Right cardiac atrium (tissue), 5 donors: Measurements from ENCODE around the gene TRIM40. TPM values are rescaled to one million over a fixed set of nuclear protein-coding genes. Genes with fewer than 3 reads are reported as not detected.

ENCODE experiments used
- ATAC-seq, 2 donors: fragments of 200-7000 bp; cut with Tn5 transposase; one replicate each; pipeline versions ENCODE4 v1.8.0 to v1.9.1; 2020; ENCODE audit warnings: moderate library complexity in 2 of 2, mild to moderate bottlenecking in 1 of 2
- DNase-seq, 3 donors: peaks; one replicate each; pipeline ENCODE4 v3.0.0-alpha.2; 2020
- H3K27ac ChIP-seq: one replicate; pipeline ENCODE4 v1.5.1; 2013; ENCODE audit warnings: mild to moderate bottlenecking, low read length, control low read depth, moderate library complexity
- H3K27me3 ChIP-seq: one replicate; pipeline ENCODE4 v1.6.1; 2013; ENCODE audit not compliant: control insufficient read depth, insufficient read depth
- H3K4me1 ChIP-seq: one replicate; pipeline ENCODE4 v1.6.1; 2013; ENCODE audit warnings: low read length; ENCODE audit not compliant: control insufficient read depth, insufficient read depth
- H3K4me3 ChIP-seq: one replicate; pipeline ENCODE4 v1.5.1; 2013; ENCODE audit warnings: low read length, control low read depth
- H3K9me3 ChIP-seq: one replicate; pipeline ENCODE4 v1.6.1; 2013; ENCODE audit warnings: low read length; ENCODE audit not compliant: control insufficient read depth
- WGBS: extraction: QIAGEN DNeasy Blood & Tissue Kit; methylation state at CpG from one replicate; pipeline ENCODE4 v1.1.7; 2013; 5-methylcytosine and 5-hydroxymethylcytosine counted together
- intact Hi-C, 4 donors: fragments of 100-400 bp; cut with DNase I; formaldehyde crosslinking; loops; one replicate each; pipeline versions ENCODE4 v1.11.0 to v1.14.0; 2022 to 2023
- long read RNA-seq, 4 donors: library from polyadenylated mRNA; unstranded; transcript quantifications; one replicate each; pipeline ENCODE4 v2.0.0, GENCODE V29; 2020 to 2021
- polyA plus RNA-seq: library from polyadenylated mRNA; stranded (reverse); fragments of 200-250 nt; gene quantifications from one replicate; pipeline ENCODE4 v1.2.3, GENCODE V29; 2013
- total RNA-seq, 4 donors: library from RNA; stranded (reverse); fragmentation: NEBNext Ultra II Directional; extraction: Animal tissue kit (Norgen Biotek cat#: 25700); gene quantifications; one replicate each; pipeline ENCODE4 v1.2.1, GENCODE V29; 2021
- donor health status: healthy with polysubstance abuse.
- donor health status: DM: no; HTN: yes; CAD: no.
- donor health status: DM: no; HTN: no; CAD: no.
- donor health status: DM: no; HTN: yes; CAD: no; lungs with severe emphysema.
- donor health status: DM: yes; HTN: yes; CAD: no.

Gene TRIM40, protein sequence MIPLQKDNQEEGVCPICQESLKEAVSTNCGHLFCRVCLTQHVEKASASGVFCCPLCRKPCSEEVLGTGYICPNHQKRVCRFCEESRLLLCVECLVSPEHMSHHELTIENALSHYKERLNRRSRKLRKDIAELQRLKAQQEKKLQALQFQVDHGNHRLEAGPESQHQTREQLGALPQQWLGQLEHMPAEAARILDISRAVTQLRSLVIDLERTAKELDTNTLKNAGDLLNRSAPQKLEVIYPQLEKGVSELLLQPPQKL
- total RNA-seq (not detected), polyA plus RNA-seq (not detected)
- long read RNA-seq, donor 1, result 0 reads
- long read RNA-seq, donor 2, result 0 reads
- long read RNA-seq, donor 3, result 0 reads
- long read RNA-seq, donor 4, result 0 reads

DNA sequence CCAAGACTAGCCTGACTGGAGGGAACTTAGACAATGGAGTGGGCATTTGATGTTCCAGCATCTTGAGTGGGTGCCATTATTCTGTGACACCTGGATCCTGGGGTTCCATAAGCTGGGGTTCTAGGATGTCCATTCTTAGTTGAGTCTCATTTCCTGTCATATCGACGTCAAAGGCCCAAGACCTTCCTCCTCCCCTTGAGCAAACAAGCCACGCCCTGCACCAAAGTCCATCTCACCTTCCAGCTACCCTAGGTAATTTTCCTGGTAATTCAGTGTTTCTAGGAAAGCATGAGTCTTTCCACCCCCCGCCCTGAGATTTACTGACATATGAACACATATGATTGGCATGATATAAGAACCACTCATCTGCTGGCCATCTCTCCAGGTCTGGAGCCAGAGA, at the start of gene TRIM40:
Gene TRIM40 (plus strand): TSS at position 384 of the 400 bp plus-strand sequence. CDS start 897 bp downstream, outside the sequence.
- H3K27me3 ChIP-seq, result no peaks in the 10 kb centered on the region
- no peaks in the 10 kb centered on the region for H3K4me1 ChIP-seq
- no peak within 1 kb of the TSS for H3K27ac ChIP-seq
- intact Hi-C loops, result no loop called here
- no peak within 1 kb of the TSS for H3K4me3 ChIP-seq
- no peak for ATAC-seq
- H3K9me3 ChIP-seq, result no peaks in the 10 kb centered on the region
- WGBS, result 50% methylated on average over 4 of the region's 4 CpGs
- DNase-seq, result no peak

DNA sequence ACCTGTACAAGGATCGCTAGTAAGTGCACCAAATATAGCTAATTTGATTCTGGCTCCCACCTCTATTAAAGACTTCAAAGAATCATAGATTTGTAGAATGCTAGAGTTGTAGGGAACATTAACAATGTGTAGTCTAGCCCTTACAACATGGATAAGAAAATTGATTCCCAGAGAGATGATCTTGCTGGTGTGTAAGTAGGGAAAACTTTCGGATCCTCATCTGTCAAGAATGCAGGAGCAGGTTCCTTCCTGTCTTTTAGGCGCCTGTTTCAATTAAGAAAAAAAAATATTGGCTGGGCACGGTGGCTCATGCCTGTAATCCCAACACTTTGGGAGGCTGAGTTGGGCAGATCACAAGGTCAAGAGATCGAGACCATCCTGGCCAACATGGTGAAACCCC, 48.1 kb upstream of the TRIM40 start:
- Histone ChIP-seq H3K4me3 (no peak overlapping the region), H3K4me1 (no peaks in the 10 kb centered on the region), H3K27me3 (no peaks in the 10 kb centered on the region), H3K9me3 (no peaks in the 10 kb centered on the region), H3K27ac (no peak overlapping the region)
- intact Hi-C loops, result no loop called here
- DNase-seq, result no peak
- no peak for ATAC-seq
- 72% methylated on average over 5 of the region's 5 CpGs for WGBS

DNA sequence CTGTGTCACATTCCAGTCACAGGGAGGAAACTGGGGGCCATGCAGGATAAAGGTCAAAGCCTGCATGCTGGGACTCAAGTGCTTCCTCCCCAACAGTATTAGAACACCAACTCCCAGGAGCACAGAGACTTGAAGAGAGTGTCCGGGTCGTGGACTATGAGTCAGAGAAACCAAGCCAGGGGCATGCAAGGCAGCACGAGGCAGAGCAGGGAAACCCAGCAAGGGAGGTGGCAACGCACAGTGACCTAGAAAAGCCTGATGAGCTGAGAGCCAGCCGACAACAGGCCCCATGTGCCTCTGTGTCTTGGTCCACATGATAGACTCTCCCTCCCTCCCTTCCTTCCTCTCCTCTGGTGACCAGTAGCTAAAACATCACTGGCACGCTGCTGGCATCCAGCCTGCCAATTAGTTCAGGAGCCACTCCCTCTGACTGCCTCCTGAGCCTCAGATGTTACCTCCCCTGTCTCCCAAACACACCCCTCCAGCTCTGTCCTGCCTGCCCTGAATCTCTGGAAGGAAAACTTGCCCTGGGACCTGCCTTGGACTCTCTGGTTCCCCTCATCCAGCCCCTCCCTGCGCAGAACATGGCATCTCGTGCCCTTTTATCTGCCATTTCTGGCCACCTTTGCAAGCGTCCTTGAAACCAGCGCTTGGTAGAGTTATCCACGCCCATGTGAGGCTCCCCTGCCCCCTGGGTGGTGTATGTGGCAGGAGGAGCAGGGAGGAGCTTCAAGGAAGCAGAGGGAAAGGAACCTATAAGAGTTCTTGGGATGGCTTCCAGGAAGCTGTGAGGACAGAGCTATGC, 44.2 kb upstream of the TRIM40 start:
- H3K27ac ChIP-seq, result no peak overlapping the region
- 43% methylated on average over 11 of the region's 11 CpGs for WGBS
- intact Hi-C loops, result no loop called here
- no peaks in the 10 kb centered on the region for H3K9me3 ChIP-seq
- no peak overlapping the region for H3K4me3 ChIP-seq
- no peaks in the 10 kb centered on the region for H3K4me1 ChIP-seq
- ATAC-seq, result peak; percentile 48 to 59
- peak in 1 of 3 donors; percentile 51 for DNase-seq
- H3K27me3 ChIP-seq, result no peaks in the 10 kb centered on the region

DNA sequence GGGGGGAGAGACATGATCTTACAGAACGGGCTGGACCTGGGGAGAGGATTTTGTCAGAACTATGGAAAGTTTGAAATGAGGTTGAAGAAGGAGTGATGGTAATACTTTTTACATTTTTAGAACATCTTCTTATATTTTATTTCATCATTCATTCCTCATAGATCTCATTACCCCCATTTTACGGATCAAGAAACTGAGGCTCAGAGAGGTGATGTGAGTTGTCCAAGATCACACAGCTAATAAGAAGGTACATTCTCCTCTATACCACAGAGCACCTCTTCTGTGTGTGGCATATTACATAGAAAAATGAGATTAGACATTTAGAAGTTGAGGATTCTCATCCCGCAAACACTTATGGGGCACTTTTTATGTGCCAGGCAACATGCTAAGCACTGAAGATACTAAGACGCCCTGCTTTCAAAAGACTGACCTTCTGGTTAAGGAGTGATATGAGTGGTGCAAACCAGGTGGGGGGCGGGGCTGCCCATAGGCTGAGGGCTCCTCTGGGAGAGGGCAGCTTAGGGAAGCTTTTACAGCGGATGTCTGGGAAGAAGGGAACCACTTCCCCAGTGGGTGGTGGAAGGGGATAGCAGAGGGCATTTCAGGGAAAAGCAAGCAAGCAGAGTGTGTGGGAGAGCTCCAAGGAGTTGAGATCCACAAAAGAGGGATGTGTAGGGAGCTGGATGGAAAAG, 42.9 kb upstream of the TRIM40 start:
- Histone ChIP-seq H3K27me3 (no peaks in the 10 kb centered on the region), H3K27ac (no peak overlapping the region), H3K4me3 (no peak overlapping the region), H3K9me3 (no peaks in the 10 kb centered on the region), H3K4me1 (no peaks in the 10 kb centered on the region)
- ATAC-seq, result no peak
- DNase-seq, result no peak
- intact Hi-C loops, result no loop called here
- WGBS, result 69% methylated on average over 6 of the region's 6 CpGs

DNA sequence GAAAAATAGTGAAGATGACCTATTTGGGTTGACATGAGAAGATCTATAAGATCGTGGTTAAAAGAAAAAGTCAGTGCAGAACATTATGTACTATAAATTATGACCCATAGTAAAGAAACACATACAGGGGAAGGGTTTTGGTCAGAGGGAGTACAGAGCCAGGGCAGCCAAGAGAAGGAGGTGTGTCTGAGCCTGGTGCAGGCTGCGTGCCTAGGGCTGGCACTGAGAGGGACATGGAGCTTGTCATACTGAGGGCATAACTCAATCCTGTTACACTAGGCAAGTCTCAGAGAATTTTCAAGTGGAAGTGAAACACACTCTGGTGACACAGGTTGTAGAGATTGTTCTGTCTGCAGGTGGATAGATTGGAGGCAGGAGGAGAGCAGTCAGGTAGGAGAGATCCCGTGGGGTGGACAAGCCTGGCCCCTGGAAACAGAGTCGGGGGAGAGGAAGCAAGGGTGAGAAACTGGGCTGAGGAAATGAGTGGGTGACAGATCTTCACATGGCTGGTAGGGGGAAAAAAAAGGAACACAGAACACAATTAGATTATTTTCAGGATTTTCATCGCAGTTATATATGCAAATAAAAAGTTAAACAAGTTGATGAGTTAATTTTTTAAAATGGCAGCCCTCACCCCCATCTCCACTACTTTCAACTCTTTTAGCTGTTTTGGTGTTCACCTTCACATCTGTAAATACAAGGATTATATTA, 41.8 kb upstream of the TRIM40 start:
- no peaks in the 10 kb centered on the region for H3K9me3 ChIP-seq
- H3K27me3 ChIP-seq, result no peaks in the 10 kb centered on the region
- H3K4me3 ChIP-seq, result no peak overlapping the region
- DNase-seq (no peak), ATAC-seq (no peak)
- no peaks in the 10 kb centered on the region for H3K4me1 ChIP-seq
- H3K27ac ChIP-seq, result no peak overlapping the region
- WGBS, result 74% methylated on average over 5 of the region's 5 CpGs
- intact Hi-C loops, result no loop called here

DNA sequence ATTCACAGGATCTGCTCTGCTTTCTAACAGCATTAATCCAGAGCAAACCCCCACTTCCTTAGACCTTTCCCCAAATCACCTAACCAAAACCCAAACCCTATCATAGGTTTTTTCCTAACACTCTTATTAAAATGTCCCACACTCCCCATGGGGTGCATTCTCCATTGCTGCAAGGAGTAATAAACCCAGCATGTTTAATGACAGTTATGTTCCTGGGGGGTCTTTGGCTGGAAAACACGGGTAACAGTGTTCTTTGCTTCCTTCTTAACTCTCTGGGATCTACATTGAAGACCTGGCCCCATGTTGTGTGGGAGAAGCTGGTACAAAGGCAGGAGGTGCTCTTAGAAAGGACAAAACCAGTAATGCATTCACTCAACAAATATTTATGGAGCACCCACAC, 39.1 kb upstream of the TRIM40 start:
- ATAC-seq (no peak), DNase-seq (no peak)
- H3K4me3 ChIP-seq, result no peak overlapping the region
- H3K9me3 ChIP-seq, result no peaks in the 10 kb centered on the region
- WGBS, result 48% methylated on average over 1 of the region's 1 CpG
- intact Hi-C loops, result no loop called here
- H3K27me3 ChIP-seq, result no peaks in the 10 kb centered on the region
- no peak overlapping the region for H3K27ac ChIP-seq
- peaks cover 2% of the 10 kb centered on the region for H3K4me1 ChIP-seq

DNA sequence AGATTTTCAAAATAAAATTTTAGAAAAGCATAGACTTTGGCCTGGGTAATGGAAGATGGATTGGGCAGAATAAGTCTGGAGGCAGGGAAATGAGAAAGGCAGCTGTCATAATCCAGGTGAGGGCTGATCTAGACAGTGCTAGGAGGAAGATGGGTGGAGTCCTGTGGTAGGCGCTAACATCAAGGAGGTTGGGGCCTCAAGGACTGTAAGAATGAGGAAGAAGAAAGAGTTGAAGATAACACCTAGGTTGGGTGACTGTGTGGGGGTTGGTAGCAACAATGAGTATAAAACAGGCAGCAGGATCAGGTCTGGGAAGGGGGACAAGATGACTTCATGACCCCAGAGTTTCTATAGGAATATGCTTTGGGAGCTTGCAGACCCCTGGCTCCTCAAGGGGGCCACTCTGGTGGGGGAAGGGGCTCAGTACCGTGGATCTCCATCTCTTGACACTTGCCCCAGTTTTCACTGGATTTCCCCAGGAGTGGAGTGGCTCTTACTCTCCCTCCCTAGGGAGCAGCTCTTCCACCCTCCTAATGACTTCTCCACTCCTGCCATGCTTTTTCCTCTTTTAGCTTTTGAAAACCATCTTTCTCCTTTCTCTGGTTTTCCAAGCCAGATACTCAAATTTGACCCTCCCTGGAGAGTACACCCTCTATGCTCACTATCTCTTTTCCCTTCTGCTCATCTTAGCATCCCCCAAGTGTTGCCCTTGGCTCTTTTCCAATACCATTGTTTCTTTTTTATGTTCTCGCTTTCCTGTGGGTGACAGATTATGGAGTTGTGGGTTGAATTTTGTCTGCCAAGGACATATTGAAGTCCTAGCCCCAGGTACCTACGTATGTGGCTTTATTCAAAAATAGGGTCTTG, 37.8 kb upstream of the TRIM40 start:
- WGBS, result 69% methylated on average over 4 of the region's 4 CpGs
- Histone ChIP-seq H3K27me3 (no peaks in the 10 kb centered on the region), H3K27ac (no peak overlapping the region), H3K4me3 (no peak overlapping the region), H3K4me1 (peaks cover 2% of the 10 kb centered on the region), H3K9me3 (no peaks in the 10 kb centered on the region)
- intact Hi-C loops, result no loop called here
- ATAC-seq (no peak), DNase-seq (no peak)

DNA sequence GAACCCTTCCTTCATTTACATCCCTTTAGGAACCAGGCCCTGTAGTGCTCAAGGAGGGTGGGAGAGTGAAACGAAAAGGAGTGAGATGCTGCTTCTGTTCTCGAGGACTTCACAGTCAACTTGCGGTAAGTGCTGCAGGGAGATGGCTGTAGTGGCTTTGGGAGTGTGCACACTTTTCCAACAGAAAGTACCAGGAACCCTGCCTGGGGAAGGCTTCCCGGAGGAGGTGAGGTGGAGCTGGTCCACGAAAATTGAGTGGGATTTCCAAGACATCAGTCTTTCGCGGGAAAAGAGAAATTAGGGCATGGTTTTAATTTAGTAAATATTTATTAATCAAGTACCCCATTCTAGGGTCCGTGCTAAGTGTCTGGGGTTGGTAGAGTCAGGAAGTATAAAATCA, 35.8 kb upstream of the TRIM40 start:
- peak overlapping the region; percentile 57 for H3K4me3 ChIP-seq
- H3K27ac ChIP-seq, result no peak overlapping the region
- DNase-seq, result no peak
- H3K9me3 ChIP-seq, result no peaks in the 10 kb centered on the region
- intact Hi-C loops, result loop anchor here in 1 of 4 donors (5.0 kb wide), 1 partner anchor 33 kb away; the partner anchor contains the start of gene PPP1R11
- 28% methylated on average over 8 of the region's 8 CpGs for WGBS
- H3K4me1 ChIP-seq, result peaks cover 2% of the 10 kb centered on the region
- no peak for ATAC-seq
- no peaks in the 10 kb centered on the region for H3K27me3 ChIP-seq

DNA sequence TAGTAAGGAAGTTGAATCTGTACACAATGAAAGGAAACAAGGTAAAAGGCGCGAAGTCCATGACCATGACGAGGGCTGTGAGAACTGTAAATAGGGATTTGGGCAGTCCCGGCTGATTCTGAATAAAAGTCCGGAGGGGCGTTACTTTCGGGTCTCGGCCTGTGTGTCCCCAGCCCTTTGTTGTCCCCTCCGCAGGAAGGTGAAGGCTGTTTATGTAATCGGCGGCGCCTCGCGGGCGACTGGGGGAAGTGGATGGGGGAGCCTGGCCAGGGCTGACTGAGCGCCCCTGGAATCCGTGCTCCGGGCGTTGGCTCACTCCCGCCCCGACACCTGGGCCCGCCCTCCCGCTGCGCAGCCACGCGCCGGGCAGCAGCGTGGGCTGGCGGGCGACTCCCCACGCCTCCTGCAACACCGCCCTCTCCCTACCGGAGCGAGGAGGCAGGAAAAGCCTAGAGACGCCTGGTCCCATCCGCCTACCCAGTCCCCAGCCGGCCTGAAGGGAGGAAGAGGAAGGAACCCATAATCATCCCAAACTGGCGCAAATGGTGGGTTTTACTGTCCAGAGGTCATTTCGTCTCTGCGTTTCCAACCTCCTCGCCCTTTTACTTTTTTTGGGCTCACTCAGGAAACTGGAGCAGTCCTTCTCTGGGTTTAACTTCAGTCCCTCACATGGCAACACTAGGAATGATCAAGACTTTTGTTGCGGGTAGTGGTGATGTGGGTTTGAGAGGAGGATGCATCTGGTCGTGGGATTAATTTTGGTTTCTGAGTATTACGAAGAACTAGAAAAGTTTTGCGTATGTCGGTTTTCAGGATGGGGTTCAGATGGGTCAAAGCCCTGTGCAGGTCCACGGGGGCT, 35.1 kb upstream of the TRIM40 start:
- Histone ChIP-seq H3K9me3 (no peaks in the 10 kb centered on the region), H3K27me3 (no peaks in the 10 kb centered on the region), H3K4me1 (peaks cover 2% of the 10 kb centered on the region), H3K27ac (peak overlapping the region; percentile 8), H3K4me3 (peak overlapping the region; percentile 57)
- ATAC-seq (peak; percentile 51 to 65), DNase-seq (peak; percentile 44 to 74 (median 60))
- 3% methylated on average over 47 of the region's 47 CpGs for WGBS
- intact Hi-C loops, result loop anchor here in 1 of 4 donors (5.0 kb wide), 1 partner anchor 34 kb away; the partner anchor contains the start of gene PPP1R11
